Measurements from ENCODE around the gene ZNF439. TPM values are rescaled to one million over a fixed set of nuclear protein-coding genes. Genes with fewer than 3 reads are reported as not detected.

The ZNF439 gene
- total and polyA plus RNA-seq, 2 of the 8 experiments (the other 6 are each of a cell fraction or from before 2014, with no cell fraction given) = 0.09 TPM; not detected in 1

- FAIRE-seq = no peak
- no peak overlapping the region for H3K4me3 ChIP-seq (ENCODE audit: extremely low read depth in 1 of 4, insufficient read depth in 2 of 4, low read depth in 3 of 4, low read length in 4 of 4)
- TF ChIP-seq CTBP2 (IDR thresholded peaks at IDR 0.05; ENCODE audit: borderline replicate concordance, insufficient read depth, insufficient read length, low read length) (no peak), CTCF (IDR thresholded peaks at IDR 0.05; ENCODE audit: control extremely low read depth in 1 of 3, insufficient read depth in 1 of 3, low read depth in 1 of 3, low read length in 3 of 3) (no peak), CBX5 (IDR thresholded peaks at IDR 0.05; ENCODE audit: low read depth, low read length) (no peak), CHD1 (IDR thresholded peaks at IDR 0.05; ENCODE audit: low read depth, low read length) (no peak), ATF3 (IDR thresholded peaks at IDR 0.05; ENCODE audit: insufficient read depth, low read depth, low read length) (no peak), EZH2 (IDR thresholded peaks at IDR 0.05; ENCODE audit: low read depth, low read length, severe bottlenecking) (no peak)
- no peak overlapping the region for H2BK5ac ChIP-seq (ENCODE audit: low read depth, low read length)
- no peak overlapping the region for H3K4me2 ChIP-seq (ENCODE audit: insufficient read depth in 1 of 2, low read depth in 2 of 2, low read length in 2 of 2)
- no peak overlapping the region for H4K8ac ChIP-seq (ENCODE audit: extremely low read depth, insufficient read depth, low read length)
- no peak overlapping the region for H3K56ac ChIP-seq (replicated peaks; ENCODE audit: insufficient read length, low read depth, low read length)
- H3K14ac ChIP-seq (ENCODE audit: insufficient read length) = no peak overlapping the region
- no peak overlapping the region for H2BK120ac ChIP-seq (replicated peaks; ENCODE audit: low read depth, low read length)
- POLR2A ChIA-PET (ENCODE audit: partially characterized antibody) = interaction anchor here (0.9 kb wide), 1 partner anchor 43 kb away, joined by 3 read pairs; no protein-coding TSS in a partner anchor
- no peak overlapping the region for H3K18ac ChIP-seq (ENCODE audit: extremely low read depth, low read length)
- no peaks in the 10 kb centered on the region for H3K79me2 ChIP-seq (ENCODE audit: control insufficient read depth in 1 of 2, insufficient read depth in 2 of 2, low read length in 2 of 2)
- H2AFZ ChIP-seq (ENCODE audit: low read length) = no peak overlapping the region
- H2BK20ac ChIP-seq (ENCODE audit: low read length) = no peak overlapping the region
- H4K20me1 ChIP-seq (replicated peaks in 1 of 2; ENCODE audit: control insufficient read depth in 1 of 2, insufficient read depth in 2 of 2, low read length in 2 of 2) = no peaks in the 10 kb centered on the region
- H3K4ac ChIP-seq (replicated peaks; ENCODE audit: insufficient read length, low read depth, low read length) = no peak overlapping the region
- CTCF ChIA-PET (ENCODE audit: partially characterized antibody) = interaction anchor here (0.9 kb wide), 1 partner anchor 15 kb away, joined by 5 read pairs; no protein-coding TSS in a partner anchor
- no peaks in the 10 kb centered on the region for H3K4me1 ChIP-seq (replicated peaks in 1 of 4; ENCODE audit: control insufficient read depth in 3 of 4, insufficient read depth in 4 of 4, low read length in 3 of 4)
- WGBS, 2 experiments (ENCODE audit: extremely low coverage in 1 of 2, insufficient coverage in 1 of 2, insufficient read length in 1 of 2, insufficient replicate concordance in 2 of 2, low coverage in 1 of 2, low lambda C conversion rate in 2 of 2, missing lambda C conversion rate in 1 of 2) = 67% methylated on average over 2 of the region's 2 CpGs; no CpG with 5 or more reads in 1 of the 2 experiments
- H2BK12ac ChIP-seq (ENCODE audit: low read depth, low read length) = no peak overlapping the region
- no peaks in the 10 kb centered on the region for H3K36me3 ChIP-seq (ENCODE audit: control insufficient read depth in 2 of 4, insufficient read depth in 4 of 4, low read length in 3 of 4)
- H3K79me1 ChIP-seq (ENCODE audit: low read depth, low read length) = no peaks in the 10 kb centered on the region
- no peaks in the 10 kb centered on the region for H3K23me2 ChIP-seq (ENCODE audit: low read depth, low read length)
- DNase-seq (ENCODE audit: low read depth in 1 of 2, low spot score in 2 of 2) = no peak
- H4K91ac ChIP-seq (replicated peaks; ENCODE audit: insufficient read length, low read length) = no peak overlapping the region
- no peak overlapping the region for H3K9ac ChIP-seq (replicated peaks in 1 of 4; ENCODE audit: extremely low read depth in 1 of 4, low read depth in 3 of 4, low read length in 3 of 4)
- H2BK15ac ChIP-seq (ENCODE audit: low read length) = no peak overlapping the region
- H3K9me3 ChIP-seq (ENCODE audit: insufficient read depth in 2 of 2, low read depth in 1 of 2, low read length in 1 of 2) = peaks cover 15 to 51% of the 10 kb centered on the region in 2 experiments; a peak in 3 of 4 replicates
- no peak overlapping the region for H2AK5ac ChIP-seq (ENCODE audit: low read depth, low read length)
- no peak overlapping the region for H3K27ac ChIP-seq (ENCODE audit: low read depth, low read length)
- H3K27me3 ChIP-seq (replicated peaks in 1 of 4; ENCODE audit: control insufficient read depth in 3 of 4, extremely low read depth in 1 of 4, insufficient read depth in 3 of 4, low read length in 3 of 4) = no peaks in the 10 kb centered on the region
- no peak overlapping the region for H3K23ac ChIP-seq (ENCODE audit: insufficient read length)
- H4K5ac ChIP-seq (ENCODE audit: insufficient read length, low read depth, low read length) = no peak overlapping the region
Observed at GRCh38 chr19:11843722-11844121, 4.8 kb upstream of the ZNF439 start.

Data from H1 (cell line).